Measurements from ENCODE around the gene TFAP2E.

- no peak for TF ChIP-seq POLR2AphosphoS5 (IDR thresholded peaks at IDR 0.05; ENCODE audit: insufficient read depth in 1 of 2, low read depth in 1 of 2)
- peak; percentile 59 to 78 (median 59) for TF ChIP-seq CTCF (IDR thresholded peaks at IDR 0.05)
- TF ChIP-seq POLR2A (IDR thresholded peaks at IDR 0.05): no peak
Observed at GRCh38 chr1:35564037-35564883, 8.9 kb upstream of the TFAP2E start.

Measured in vagina (tissue), 2 donors.